ENCODE data around the gene KCNC3.

DNA sequence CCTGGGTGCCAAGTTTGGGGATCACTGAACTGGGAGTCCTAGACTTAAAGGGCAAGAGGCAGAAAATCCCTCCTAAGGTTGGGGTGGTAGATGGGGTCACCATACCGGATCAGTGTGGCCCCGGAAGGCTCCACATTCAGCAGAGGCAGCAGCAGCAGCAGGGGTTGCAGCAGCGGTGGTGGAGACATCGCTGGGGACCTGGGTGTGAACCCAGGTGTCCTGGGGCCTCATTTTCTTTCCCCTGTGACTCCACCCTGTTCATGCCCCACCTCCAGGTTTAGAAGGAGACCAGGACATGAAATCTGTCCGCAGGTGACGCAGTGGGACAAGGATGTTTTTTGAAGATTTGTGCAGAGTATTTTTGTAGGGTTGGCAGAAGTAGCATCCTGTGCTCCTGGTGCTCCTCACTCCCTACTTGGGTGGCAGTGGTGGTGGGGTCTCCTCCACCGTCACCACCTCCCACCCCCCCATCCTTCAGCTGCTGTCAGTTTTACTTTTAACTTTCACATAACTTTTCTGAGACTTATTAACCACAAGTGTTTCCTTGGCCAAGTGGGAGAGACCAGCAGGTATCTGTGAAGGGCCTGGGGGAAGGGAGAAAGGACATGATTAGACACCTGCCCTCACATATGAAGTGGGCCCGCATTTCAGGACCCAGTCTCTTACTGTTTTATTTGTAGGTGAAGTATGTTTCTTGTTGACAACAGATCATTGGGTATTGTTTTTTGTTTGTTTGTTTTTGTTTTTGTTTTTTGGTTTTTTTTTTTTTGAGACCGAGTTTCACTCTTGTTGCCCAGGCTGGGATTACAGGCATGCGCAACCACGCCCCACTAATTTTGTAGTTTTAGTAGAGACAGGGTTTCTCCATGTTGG lies 36.5 kb upstream of the KCNC3 start, which contains the start of gene NAPSA:
- TF ChIP-seq, protein P1, sequence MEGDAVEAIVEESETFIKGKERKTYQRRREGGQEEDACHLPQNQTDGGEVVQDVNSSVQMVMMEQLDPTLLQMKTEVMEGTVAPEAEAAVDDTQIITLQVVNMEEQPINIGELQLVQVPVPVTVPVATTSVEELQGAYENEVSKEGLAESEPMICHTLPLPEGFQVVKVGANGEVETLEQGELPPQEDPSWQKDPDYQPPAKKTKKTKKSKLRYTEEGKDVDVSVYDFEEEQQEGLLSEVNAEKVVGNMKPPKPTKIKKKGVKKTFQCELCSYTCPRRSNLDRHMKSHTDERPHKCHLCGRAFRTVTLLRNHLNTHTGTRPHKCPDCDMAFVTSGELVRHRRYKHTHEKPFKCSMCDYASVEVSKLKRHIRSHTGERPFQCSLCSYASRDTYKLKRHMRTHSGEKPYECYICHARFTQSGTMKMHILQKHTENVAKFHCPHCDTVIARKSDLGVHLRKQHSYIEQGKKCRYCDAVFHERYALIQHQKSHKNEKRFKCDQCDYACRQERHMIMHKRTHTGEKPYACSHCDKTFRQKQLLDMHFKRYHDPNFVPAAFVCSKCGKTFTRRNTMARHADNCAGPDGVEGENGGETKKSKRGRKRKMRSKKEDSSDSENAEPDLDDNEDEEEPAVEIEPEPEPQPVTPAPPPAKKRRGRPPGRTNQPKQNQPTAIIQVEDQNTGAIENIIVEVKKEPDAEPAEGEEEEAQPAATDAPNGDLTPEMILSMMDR (IDR thresholded peaks at IDR 0.05; ENCODE audit: low read depth, low read length) = no peak
- TF ChIP-seq MYC (IDR thresholded peaks at IDR 0.05; ENCODE audit: low read depth, low read length) = no peak
- TF ChIP-seq, protein P2, sequence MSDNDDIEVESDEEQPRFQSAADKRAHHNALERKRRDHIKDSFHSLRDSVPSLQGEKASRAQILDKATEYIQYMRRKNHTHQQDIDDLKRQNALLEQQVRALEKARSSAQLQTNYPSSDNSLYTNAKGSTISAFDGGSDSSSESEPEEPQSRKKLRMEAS (IDR thresholded peaks at IDR 0.05; ENCODE audit: low read depth, low read length) = no peak
